ENCODE measurements around the gene RBBP7.

Gene RBBP7

GRCh38 chrX:16873106-16873505, 2.9 kb upstream of the RBBP7 start:
- no peaks in the 10 kb centered on the region for H3F3A ChIP-seq (ENCODE audit: low read depth)
- H3K9ac ChIP-seq (ENCODE audit: low read depth, low read length, poor library complexity, severe bottlenecking), result no peak overlapping the region
- H3K9me3 ChIP-seq (ENCODE audit: insufficient read depth, low read depth, low read length), result no peaks in the 10 kb centered on the region
- peaks cover 15% of the 10 kb centered on the region for H4K20me1 ChIP-seq (ENCODE audit: insufficient read depth, low read length, poor library complexity, severe bottlenecking)
- H3K27me3 ChIP-seq (ENCODE audit: insufficient read depth, low read length, poor library complexity, severe bottlenecking), result no peaks in the 10 kb centered on the region
- H3K36me3 ChIP-seq (ENCODE audit: insufficient read depth, low read length), result 0 out of 2 replicates have a peak, but pooled peaks cover 2% of the 10 kb centered on the region
- no peak overlapping the region for H3K4me3 ChIP-seq (ENCODE audit: low read length, poor library complexity, severe bottlenecking)
- H3K4me2 ChIP-seq (ENCODE audit: low read depth, low read length, poor library complexity, severe bottlenecking), result no peak overlapping the region
- TF ChIP-seq CTCF (conservative IDR thresholded peaks at IDR 0.05; ENCODE audit: low read length) (no peak), EZH2phosphoT487 (IDR thresholded peaks at IDR 0.05; ENCODE audit: borderline replicate concordance) (no peak)
- H2AFZ ChIP-seq (ENCODE audit: low read length), result no peak overlapping the region
- no peaks in the 10 kb centered on the region for H3K9me2 ChIP-seq (replicated peaks; ENCODE audit: low read depth, low read length)
- H3K4me1 ChIP-seq (ENCODE audit: insufficient read depth, low read length, poor library complexity, severe bottlenecking), result peaks cover 7% of the 10 kb centered on the region
- H3K79me2 ChIP-seq (ENCODE audit: insufficient read depth, low read length), result peaks cover 15% of the 10 kb centered on the region

- no peaks in the 10 kb centered on the region for H3F3A ChIP-seq (ENCODE audit: low read depth)
- H3K79me2 ChIP-seq (ENCODE audit: insufficient read depth, low read length), result peaks cover 33% of the 10 kb centered on the region
- no peaks in the 10 kb centered on the region for H3K27me3 ChIP-seq (ENCODE audit: insufficient read depth, low read length, poor library complexity, severe bottlenecking)
- H3K9ac ChIP-seq (ENCODE audit: low read depth, low read length, poor library complexity, severe bottlenecking), result peak overlapping the region; percentile 78
- TF ChIP-seq CTCF (conservative IDR thresholded peaks at IDR 0.05; ENCODE audit: low read length), result no peak
- TF ChIP-seq EZH2phosphoT487 (IDR thresholded peaks at IDR 0.05; ENCODE audit: borderline replicate concordance), result no peak
- peaks cover 7% of the 10 kb centered on the region for H3K4me1 ChIP-seq (ENCODE audit: insufficient read depth, low read length, poor library complexity, severe bottlenecking)
- no peaks in the 10 kb centered on the region for H3K9me2 ChIP-seq (replicated peaks; ENCODE audit: low read depth, low read length)
- H3K9me3 ChIP-seq (ENCODE audit: insufficient read depth, low read depth, low read length), result no peaks in the 10 kb centered on the region
- peaks cover 29% of the 10 kb centered on the region for H4K20me1 ChIP-seq (ENCODE audit: insufficient read depth, low read length, poor library complexity, severe bottlenecking)
- H3K4me3 ChIP-seq (ENCODE audit: low read length, poor library complexity, severe bottlenecking), result peak overlapping the region; percentile 83
- H2AFZ ChIP-seq (ENCODE audit: low read length), result peak overlapping the region; percentile 88
- 0 out of 2 replicates have a peak, but pooled peaks cover 4% of the 10 kb centered on the region for H3K36me3 ChIP-seq (ENCODE audit: insufficient read depth, low read length)
- H3K4me2 ChIP-seq (ENCODE audit: low read depth, low read length, poor library complexity, severe bottlenecking), result peak overlapping the region; percentile 74
Measured at GRCh38 chrX:16870862-16871815, 977 bp upstream of the RBBP7 start.

- peak overlapping the region; percentile 70; the same call in 1 of the 2 replicates for H2AFZ ChIP-seq (ENCODE audit: low read length)
- H3K9ac ChIP-seq (ENCODE audit: low read depth, low read length, poor library complexity, severe bottlenecking), result peak overlapping the region; percentile 89
- peaks cover 13% of the 10 kb centered on the region for H3K4me1 ChIP-seq (ENCODE audit: insufficient read depth, low read length, poor library complexity, severe bottlenecking)
- peak overlapping the region; percentile 89 for H3K4me3 ChIP-seq (ENCODE audit: low read length, poor library complexity, severe bottlenecking)
- H3K9me3 ChIP-seq (ENCODE audit: insufficient read depth, low read depth, low read length), result no peaks in the 10 kb centered on the region
- no peaks in the 10 kb centered on the region for H3K27me3 ChIP-seq (ENCODE audit: insufficient read depth, low read length, poor library complexity, severe bottlenecking)
- H3K36me3 ChIP-seq (ENCODE audit: insufficient read depth, low read length), result 0 out of 2 replicates have a peak, but pooled peaks cover 4% of the 10 kb centered on the region
- TF ChIP-seq CTCF (conservative IDR thresholded peaks at IDR 0.05; ENCODE audit: low read length) (no peak), EZH2phosphoT487 (IDR thresholded peaks at IDR 0.05; ENCODE audit: borderline replicate concordance) (no peak)
- H4K20me1 ChIP-seq (ENCODE audit: insufficient read depth, low read length, poor library complexity, severe bottlenecking), result peaks cover 43% of the 10 kb centered on the region
- no peaks in the 10 kb centered on the region for H3F3A ChIP-seq (ENCODE audit: low read depth)
- no peaks in the 10 kb centered on the region for H3K9me2 ChIP-seq (replicated peaks; ENCODE audit: low read depth, low read length)
- H3K79me2 ChIP-seq (ENCODE audit: insufficient read depth, low read length), result peaks cover 49% of the 10 kb centered on the region
- peak overlapping the region; percentile 90 for H3K4me2 ChIP-seq (ENCODE audit: low read depth, low read length, poor library complexity, severe bottlenecking)
Measured at GRCh38 chrX:16869393-16870094, 618 bp downstream of the RBBP7 start.

Measured in Loucy (cell line).